GM18511 (cell line): ENCODE data around the gene MESP2.

ENCODE experiments used
- ATAC-seq: cut with Tn5 transposase; IDR thresholded peaks from one replicate; pipeline ENCODE4 v1.9.1; 2021; ENCODE audit warnings: mild to moderate bottlenecking, moderate library complexity; ENCODE audit not compliant: unreplicated experiment

Gene MESP2

GRCh38 chr15:89812847-89813320 lies 36.8 kb downstream of the MESP2 start:
- no peak for ATAC-seq

DNA sequence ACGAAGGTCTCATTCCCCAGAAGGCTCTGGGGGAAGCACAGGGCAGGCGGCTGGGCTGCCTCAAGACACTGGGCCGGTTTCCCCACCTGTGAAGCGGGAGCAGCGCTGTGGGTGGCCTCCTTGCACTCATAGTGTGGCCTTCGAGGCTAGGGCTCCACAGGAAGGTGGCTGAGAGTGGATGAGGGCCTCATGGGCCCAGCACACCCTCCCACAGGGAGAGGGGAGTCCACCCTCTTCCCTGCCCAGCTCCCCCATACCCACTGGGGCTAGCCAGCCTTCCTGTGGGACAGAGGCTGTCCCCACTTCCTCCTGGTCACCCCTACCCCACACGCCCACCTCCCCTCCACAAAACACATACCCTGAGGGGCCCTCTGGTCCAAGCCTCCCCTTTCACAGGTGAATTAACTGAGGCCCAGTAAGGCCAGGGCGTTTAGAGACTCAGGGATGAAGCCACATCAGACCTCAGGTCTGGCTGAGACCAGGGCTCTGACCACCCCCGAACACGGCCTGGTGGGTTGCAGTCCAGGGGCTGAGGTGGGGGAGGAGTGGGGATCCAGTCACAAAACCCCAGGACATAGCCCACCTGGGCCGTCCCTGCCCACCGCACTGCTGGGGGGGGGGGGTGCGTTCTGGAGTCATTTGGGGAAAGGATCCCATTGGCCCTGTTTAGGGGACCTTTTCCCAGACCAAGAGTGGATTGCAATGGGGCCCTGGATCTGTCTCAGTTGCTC lies 37.4 kb downstream of the MESP2 start:
- ATAC-seq: no peak

DNA sequence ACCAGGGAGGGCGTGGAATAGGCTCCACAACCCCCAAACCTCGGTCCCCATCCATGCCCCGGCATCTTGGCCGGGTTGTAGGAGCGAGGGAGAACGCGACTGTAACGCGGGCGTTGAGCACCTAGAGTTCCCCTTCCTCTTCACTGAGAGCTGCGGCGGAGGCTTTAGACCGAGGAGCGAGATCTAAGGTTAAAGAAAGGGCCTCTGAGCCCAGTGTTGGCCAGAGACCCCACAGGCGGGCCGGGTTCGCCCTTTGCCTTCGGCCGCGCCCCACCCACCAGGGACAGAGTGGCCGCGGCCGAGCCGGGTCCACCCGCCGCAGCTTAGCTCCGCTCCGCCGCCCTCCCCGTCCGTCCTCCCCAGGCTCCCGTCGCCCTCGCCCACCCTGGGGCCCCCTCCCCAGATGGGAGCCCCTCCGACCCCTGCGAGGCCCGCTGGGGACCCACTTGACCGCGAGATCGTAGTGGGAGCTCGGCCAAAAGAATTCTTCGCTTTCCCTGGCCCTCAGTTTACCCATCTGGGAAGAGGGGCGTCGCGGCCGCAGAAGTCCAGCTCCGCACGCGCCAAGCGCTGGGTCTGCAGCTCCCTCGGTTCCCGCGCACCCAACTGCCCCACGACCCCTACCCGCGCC lies 38.1 kb downstream of the MESP2 start:
- no peak for ATAC-seq

DNA sequence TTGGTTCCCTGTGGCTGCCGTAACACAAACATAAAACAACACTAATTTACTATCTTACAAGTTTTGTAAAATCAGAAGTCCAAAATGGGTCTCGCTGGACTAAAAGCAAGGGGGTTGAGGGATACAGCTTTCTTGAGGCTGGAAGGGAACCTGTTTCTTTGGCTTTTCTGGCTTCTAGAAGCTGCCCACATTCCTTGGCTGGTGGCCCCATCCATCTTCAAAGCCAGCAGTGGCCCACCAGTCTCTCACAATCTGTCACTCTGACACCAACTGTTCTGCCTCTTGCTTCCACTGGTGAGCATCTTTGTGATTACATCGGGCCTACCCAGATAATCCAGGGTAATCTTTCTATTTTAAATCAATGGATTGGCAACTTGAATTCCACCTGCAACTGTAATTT lies 39.6 kb downstream of the MESP2 start:
- no peak for ATAC-seq

- no peak for ATAC-seq
Observed at GRCh38 chr15:89817701-89818280, 41.7 kb downstream of the MESP2 start.

GRCh38 chr15:89818287-89818686 lies 42.2 kb downstream of the MESP2 start:
- ATAC-seq: no peak

DNA sequence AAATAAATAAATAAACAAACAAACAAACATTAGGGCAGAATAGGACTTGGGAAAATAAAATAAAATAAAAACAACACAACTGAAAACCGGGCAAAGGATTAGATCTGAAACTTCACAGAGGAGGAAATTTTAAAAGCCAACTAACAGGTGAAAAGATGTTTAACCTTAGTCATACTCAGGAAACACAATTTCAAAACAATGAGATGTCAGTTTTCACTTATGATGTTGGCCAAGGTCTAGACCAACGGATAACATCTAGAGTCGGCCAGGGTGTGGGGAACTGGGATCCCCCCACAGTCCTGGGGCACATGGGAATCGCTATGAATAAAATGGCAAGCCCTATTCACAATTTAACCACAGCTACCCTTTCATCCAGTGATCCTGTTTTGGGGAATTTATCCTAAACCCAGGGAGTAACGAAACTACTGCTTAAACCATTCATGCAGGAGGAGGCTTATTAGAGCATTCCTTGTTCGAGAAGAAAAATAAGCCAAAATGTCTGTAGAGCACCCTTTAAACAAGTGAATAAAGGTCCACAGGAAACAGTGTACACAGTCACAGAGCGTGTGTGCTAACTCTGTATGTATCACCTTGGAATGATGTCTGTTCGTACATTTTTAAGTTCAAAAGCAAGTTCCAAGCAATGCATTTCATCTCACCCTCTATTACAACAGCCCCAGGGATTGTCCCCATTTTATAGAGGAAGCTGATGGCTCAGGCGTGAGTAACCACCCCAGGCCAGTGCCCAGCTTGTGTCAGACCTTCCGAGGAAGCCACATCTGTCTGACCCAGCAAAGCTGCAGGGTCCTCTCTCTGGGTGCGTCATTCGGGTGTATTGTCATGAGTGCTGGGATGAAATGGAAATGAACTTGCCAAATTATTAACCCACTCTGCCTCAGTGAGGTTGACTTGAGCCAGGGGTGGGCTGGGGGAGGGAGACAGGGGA lies 44.8 kb downstream of the MESP2 start:
- no peak for ATAC-seq

- no peak for ATAC-seq
Observed at GRCh38 chr15:89822026-89822425, 45.9 kb downstream of the MESP2 start.

DNA sequence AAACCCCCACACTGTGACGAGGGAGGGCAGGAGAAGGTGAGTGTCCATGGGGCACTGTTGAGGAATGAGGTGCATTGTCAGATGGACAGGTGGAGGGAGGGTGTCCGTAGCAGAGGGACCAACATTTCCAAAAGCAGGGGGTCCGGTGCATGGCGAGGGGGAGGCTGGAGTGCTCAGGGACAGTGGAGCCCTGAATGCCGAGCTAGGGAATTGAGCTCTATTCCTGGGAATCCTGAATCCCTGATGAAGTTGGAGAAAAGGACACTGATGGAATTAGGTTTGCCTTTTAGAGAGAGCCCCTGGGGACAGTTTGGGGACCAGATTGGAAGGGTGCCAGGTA lies 46.4 kb downstream of the MESP2 start:
- no peak for ATAC-seq

DNA sequence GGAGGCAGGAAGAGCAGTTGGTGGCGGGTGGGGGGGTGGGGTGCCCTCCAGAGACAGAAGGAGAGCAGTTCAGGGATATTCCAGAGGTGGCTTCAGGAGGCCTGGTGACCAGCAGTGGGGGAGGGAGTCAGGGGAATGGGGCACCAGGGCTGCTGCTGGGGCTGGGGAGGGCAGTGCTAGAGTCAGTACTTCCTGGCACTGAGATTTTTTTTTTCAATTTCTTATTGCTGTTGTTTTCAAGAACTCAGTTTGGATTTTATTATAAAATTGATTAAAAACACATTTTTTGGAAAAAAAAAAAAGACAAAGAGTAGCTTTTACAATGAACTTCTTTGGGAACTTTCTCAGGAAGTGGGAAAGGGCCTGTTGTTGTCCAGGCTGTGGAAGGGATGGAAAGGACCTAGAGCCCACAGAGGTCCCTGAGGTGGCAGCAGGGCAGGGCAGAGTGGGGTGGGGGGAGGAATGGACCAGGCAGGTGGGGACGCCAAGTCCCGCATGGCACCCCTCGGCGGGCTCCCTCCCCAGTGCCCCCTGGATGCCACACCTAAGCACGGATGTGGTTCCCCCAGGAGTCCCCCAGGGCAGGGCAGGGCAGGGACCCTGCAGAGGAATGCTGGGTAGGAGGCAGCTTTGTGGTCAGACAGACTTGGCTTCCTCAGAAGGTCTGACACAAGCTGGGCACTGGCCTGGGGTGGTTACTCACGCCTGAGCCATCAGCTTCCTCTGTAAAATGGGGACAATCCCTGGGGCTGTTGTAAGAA lies 47.0 kb downstream of the MESP2 start:
- no peak for ATAC-seq

DNA sequence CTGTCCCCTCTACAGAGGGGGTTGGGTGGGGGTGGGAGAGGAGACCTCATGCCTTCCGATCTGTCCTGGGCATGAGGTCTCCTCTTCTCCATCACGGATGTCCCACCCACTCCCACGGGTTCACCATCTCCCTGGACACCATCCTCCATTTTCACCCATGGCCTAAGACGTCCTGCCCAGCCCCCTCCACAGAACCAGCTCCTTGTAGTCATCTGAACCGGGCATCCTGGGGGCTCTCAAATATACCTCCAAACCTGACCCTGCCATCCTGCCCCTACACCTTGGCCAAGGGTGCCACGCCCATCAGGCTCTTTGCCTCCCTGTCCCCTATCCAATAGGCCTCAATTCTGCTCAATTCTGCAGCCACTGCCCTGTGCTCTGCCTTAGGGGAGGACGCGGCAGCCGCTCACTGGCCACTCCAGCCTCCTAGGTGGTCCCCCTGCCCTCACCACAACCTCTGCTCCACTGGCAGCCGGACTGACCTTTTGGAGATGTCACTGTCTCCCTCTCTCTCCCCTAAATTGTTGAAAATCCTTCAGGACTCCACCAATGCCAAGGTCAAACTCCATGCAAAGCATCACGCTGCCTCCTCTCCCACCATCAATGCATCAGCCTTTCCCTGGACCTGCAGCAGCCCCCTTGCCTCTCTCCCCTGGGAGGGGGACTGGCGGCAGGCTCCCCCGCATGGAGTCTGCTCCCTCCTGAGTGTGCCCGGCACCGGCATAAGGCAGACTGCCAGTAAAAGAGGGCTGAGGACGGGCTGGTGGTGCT lies 47.9 kb downstream of the MESP2 start:
- no peak for ATAC-seq

GRCh38 chr15:89824607-89824867 lies 48.4 kb downstream of the MESP2 start:
- ATAC-seq: no peak

DNA sequence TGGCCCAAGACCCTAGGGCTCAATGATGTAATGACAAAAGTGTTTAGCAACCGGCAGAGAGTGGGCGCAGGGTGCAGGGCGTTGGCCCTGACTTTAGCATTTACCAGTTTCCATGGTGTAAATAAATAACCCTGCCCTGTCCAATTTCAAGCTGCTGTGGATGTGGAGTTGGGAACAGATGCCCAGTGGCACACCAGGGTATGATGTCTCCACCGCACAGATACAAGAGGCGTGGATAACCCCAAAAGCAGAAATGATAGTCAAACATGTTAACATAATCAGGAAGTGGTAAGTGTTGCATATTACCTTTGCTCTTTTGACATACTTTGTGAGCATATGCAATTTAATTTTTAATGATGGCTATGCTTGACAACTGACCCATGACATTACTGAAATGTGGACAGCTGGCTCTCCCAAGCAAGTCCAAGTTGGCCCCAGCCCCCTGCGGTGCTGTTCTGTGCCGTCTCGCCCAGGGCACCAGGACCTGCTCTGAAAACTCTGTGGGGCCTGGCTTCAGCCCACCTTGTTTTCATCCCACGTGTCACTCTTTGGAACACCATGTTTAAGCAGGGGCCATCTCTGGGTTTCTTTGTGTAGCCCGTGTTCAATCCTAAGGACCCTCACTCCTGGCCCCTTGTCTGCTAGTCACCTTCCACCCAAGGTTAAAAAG lies 49.3 kb downstream of the MESP2 start:
- no peak for ATAC-seq

GRCh38 chr15:89826671-89827655 lies 50.8 kb downstream of the MESP2 start:
- no peak for ATAC-seq

DNA sequence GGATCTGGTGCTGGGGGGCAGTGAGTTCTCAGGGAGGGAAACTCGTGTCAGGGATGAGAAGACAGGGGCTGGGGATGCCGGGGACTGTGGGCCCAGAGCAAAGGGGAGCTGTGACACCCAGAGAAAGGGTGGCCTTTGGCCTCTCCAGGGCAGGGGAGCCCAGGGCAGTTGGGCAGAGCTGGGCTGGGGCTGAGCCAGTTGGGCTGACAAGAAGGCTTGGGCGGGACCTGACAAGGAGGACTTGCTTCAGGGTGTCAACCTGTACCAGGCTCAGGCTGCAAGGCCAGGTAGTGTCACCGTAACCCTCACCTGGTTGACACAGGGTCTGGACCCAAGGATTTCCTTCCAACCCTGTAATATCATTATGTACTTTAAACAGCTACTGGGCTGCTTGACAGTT lies 51.7 kb downstream of the MESP2 start:
- ATAC-seq: no peak
